GM19025 (cell line): Measurements from ENCODE around the gene RND3.

Experiments
- ATAC-seq: cut with Tn5 transposase; IDR thresholded peaks from one replicate; pipeline ENCODE4 v1.9.1; 2021; ENCODE audit warnings: mild to moderate bottlenecking, low read depth, moderate library complexity; ENCODE audit not compliant: unreplicated experiment

Gene RND3

DNA sequence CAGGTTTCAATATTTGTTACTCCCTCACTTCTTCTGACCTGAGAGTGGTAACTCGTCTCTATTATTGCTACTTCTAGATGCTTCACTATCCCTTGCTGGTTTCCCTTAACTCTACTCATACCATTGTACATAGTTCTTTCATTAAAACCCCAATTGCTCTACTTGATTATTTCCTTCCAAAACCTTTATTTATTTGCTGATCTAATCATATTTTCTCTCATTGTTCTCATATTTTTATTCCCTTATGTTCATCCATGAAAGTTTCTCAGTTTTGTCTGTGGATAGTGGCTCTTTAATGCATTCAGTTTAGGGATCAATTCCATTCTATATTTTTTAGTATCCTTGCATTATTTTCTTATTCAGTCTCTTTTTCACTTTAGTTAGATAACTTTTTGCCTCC, 42.1 kb downstream of the RND3 start:
- no peak for ATAC-seq

DNA sequence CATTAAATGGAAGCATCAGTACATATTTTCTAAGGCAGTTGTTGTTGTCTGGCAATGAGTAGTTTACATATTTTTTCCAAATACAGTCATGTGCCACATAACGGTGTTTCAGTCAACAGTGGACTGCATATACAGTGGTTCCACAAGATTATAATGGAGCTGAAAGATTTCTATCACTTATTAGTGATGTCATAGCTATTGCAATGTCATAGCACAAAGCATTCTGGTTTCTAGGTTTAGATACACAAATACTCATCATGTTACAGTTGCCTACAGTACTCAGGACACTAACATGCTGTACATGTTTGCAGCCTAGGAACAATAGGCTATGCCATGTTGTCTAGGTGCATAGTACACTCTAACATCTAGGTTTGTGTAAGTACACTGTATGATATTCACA, 45.0 kb downstream of the RND3 start:
- no peak for ATAC-seq

GRCh38 chr2:150441784-150442183, 45.7 kb downstream of the RND3 start:
- ATAC-seq, result no peak

DNA sequence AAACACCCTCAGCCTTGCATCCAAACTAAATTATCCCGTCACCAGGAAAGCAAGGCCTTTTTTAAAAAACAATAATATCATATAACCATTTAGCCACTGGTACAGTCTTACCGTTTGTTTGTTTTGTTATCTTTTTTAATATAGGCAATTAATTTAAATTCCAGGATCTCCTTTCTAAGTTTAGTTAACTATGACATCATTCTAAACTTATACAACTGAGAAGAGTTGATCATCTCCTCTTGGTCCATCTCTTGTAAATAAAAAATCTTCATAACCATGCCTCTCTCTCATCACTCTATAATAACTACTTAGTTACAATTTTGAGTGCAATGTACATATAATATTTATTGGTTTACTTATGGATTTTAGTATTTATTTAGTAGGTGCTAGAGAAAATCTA, 46.2 kb downstream of the RND3 start:
- ATAC-seq, result no peak

DNA sequence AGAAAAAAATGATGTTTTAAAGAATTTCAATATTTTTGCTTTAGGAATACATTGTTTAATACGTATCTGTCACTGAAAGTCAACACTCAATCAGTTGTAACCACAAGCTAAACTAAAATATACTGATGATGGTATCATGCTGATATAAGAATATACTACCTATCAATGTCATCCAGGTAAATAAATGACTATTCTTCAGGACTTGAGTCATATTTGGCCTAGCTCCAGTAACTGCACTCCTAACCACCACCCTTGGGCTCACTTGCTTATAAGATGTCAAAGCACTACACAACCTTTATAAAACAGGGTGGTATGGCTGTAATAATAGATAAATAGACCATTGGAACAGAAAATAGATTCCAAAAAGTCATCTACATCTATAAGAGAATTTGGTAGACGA, 48.8 kb downstream of the RND3 start:
- no peak for ATAC-seq

- no peak for ATAC-seq
These were observed 49.4 kb downstream of the RND3 start for GRCh38 chr2:150438041-150438440.

DNA sequence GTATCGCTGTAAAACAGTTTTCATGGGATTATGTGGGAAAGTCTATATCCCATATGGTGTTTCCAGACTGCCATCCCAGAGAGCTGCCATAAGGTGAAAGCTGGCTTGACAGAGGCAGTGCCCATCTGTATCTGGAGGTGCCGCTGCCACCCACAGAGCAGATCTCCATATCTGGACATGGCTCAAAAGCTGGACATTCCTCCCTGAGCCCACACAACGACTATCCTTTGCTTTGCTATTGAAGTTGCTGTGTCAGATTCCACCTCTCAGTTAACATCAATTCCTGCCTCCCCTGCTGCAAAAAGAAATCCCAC, 55.2 kb downstream of the RND3 start:
- no peak for ATAC-seq

DNA sequence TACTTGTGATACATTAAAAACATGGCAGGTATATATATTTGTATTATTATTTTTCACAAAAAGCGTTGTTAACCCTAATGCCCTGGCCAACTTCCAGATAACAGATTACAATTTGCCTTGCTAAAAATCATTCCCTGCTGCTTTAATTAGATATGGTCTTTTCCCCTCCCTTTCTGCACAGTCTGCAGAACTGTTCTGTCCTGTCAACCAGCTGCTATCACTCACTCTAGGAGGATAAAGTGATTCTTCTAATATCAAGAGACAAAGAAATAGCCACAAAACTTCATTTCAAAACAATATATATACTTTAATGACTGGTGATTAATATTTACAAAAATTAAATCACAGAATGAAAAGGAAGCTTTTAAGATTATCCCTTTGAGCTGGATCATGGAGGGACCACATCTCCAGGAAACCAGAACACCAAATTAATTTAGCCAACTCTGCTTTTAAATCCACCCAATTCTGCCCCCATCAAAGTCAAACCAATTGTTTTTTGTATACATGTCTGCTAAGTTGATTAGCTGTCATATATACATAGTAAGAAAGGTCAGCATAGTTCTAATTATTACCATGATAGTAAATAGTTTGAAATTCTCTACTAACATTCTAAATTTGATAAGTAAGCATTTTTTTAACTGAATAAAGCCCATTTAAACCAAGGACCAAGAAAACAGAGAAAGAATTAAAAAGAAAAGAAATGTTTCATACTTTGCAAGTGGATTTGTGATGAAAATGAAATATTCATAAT, 55.7 kb downstream of the RND3 start:
- no peak for ATAC-seq

GRCh38 chr2:150429384-150429961, 58.0 kb downstream of the RND3 start:
- no peak for ATAC-seq

GRCh38 chr2:150428641-150429040, 58.8 kb downstream of the RND3 start:
- no peak for ATAC-seq

DNA sequence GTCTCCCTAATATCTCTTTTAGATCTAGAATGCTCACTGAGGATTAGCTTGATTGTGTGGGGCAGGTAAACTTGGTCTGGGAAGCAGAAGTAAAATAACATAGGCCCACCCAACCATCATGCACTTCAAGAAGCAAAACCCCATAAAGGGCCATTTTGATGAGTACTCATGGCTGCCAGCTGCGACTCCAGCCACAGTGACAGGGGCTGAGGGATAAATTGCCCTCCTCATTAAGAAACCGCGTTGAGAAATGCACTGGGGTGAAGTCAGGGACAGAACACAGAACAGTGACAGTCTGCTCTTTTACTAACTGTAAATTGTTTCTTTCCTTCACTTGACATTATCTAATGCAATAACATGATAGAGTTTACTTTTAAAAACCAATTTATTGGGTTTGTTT, 60.2 kb downstream of the RND3 start:
- ATAC-seq, result no peak

DNA sequence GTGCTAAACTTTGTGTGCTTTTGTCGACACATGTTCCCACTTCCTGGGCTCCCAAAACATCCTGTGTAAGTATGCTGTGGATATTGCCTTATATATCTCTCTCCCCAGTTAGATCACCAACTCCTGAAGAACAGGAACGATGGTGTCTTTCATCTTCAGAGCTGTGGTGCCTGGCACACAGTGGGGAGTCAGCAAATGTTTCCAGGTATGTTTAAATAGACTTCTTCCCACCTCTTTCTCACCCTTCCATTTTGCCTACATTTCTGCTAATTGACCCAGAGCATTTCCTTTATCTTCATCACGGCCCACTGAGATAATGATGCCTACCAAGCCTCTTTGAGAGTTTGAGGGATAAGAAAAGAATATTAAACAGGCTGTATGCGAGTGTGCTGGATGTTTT, 60.7 kb downstream of the RND3 start:
- ATAC-seq, result no peak

GRCh38 chr2:150426315-150426714, 61.2 kb downstream of the RND3 start:
- no peak for ATAC-seq

- ATAC-seq, result no peak
These were observed 62.1 kb downstream of the RND3 start for GRCh38 chr2:150425121-150425955.

- ATAC-seq, result no peak
These were observed 63.1 kb downstream of the RND3 start for GRCh38 chr2:150424406-150424805.

DNA sequence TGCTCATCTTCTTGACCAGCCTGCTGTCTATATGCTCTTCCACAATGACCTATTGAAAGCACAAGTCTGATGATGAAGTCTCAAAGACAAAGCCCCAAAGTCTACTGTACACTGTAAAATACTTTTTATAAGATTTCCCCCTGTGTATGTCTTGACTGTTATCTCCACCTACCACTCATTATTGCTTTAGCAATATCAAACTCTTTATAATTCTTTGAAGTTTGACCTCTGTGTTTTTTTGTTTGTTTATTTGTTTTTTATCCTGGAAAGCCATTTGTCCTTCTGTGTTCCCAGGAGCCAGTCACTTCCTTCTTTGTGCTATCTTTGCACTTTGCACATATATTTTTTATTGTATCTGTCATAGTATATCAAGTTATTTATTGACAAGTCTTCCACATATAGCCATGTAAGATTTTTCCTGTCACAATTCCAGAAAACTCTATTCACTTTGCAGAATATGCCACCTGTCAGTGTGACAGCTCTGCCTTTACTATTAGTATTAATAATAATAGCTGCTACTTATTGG, 66.3 kb downstream of the RND3 start:
- no peak for ATAC-seq

GRCh38 chr2:150418916-150419315, 68.6 kb downstream of the RND3 start:
- no peak for ATAC-seq
